Activated CD4-positive, alpha-beta memory T cell treated with anti-CD3 and anti-CD28 coated beads for 36 hours (primary cell): ENCODE results near the gene OGFOD3. TPM values are rescaled to one million over a fixed set of nuclear protein-coding genes. Genes with fewer than 3 reads are reported as not detected.
"Not testable (repeated sequence)": the region's sequence is repeated elsewhere in the genome, so short reads cannot be mapped to it uniquely, and the experiment has no call there.

Experiments
- CTCF ChIA-PET: fragments of 350-600 bp; sonication (Branson Sonifier 250); formaldehyde crosslinking; loops from one replicate; lab custom pipeline; 2021; ENCODE audit warnings: antibody characterized with exemption, inconsistent platforms; lab: Charles Lee
- POLR2A ChIA-PET: fragments of 350-600 bp; sonication (Branson Sonifier 250); formaldehyde crosslinking; loops from one replicate; lab custom pipeline; 2021; ENCODE audit warnings: antibody characterized with exemption; lab: Charles Lee
- DNase-seq: peaks from one replicate; pipeline ENCODE4 v3.0.0-alpha.2; 2020
- H3K27ac Mint-ChIP-seq: one replicate; pipeline ENCODE4 v1.8.0; 2021; ENCODE audit warnings: mixed read lengths
- H3K27me3 Mint-ChIP-seq: one replicate; pipeline ENCODE4 v1.8.0; 2021; ENCODE audit warnings: mixed read lengths
- H3K36me3 Mint-ChIP-seq: one replicate; pipeline ENCODE4 v1.8.0; 2021; ENCODE audit warnings: mixed read lengths
- H3K4me1 Mint-ChIP-seq: one replicate; pipeline ENCODE4 v1.8.0; 2021; ENCODE audit warnings: low read depth, mixed read lengths
- H3K4me3 Mint-ChIP-seq: one replicate; pipeline ENCODE4 v1.8.0; 2021; ENCODE audit warnings: mild to moderate bottlenecking, mixed read lengths
- H3K9me3 Mint-ChIP-seq: one replicate; pipeline ENCODE4 v1.8.0; 2021; ENCODE audit warnings: mixed read lengths
- intact Hi-C: fragments of 100-400 bp; cut with micrococcal nuclease; formaldehyde crosslinking; loops from one replicate; pipeline ENCODE4 v1.15.1; 2023
- total RNA-seq, 2 experiments: library from RNA; stranded (reverse); gene quantifications; one replicate each; pipeline ENCODE4 v1.2.3, GENCODE V29; 2021

The OGFOD3 gene
- total RNA-seq, result 10 to 100 TPM; 29.7 to 32.2 TPM

- peaks cover 29% of the 10 kb centered on the region for H3K4me1 Mint-ChIP-seq
- ChIA-PET CTCF (interaction anchor here (1.1 to 2.2 kb wide), 4 partner anchors 67 to 182 kb away, joined by 4 to 8 read pairs (median 6); no protein-coding TSS in a partner anchor), POLR2A (interaction anchor here (1.0 to 1.9 kb wide), 2 partner anchors 31 to 120 kb away, joined by 4 to 7 read pairs; no protein-coding TSS in a partner anchor)
- peaks cover 13% of the 10 kb centered on the region for H3K36me3 Mint-ChIP-seq
- no peaks in the 10 kb centered on the region for H3K9me3 Mint-ChIP-seq
- H3K4me3 Mint-ChIP-seq, result peak within 1 kb of the TSS; percentile 79
- peak within 1 kb of the TSS; percentile 78 for H3K27ac Mint-ChIP-seq
- no peaks in the 10 kb centered on the region for H3K27me3 Mint-ChIP-seq
- intact Hi-C loops, result loop anchor here (1.0 to 10.0 kb wide), 4 partner anchors 31 to 383 kb away; partner anchors contain the start of genes DCXR, NARF and RAC3
- peak; percentile 87 for DNase-seq
Observed at GRCh38 chr17:82418001-82418986, at the start of gene OGFOD3, which contains the start of gene HEXD. Gene OGFOD3, minus strand, starts transcription at chr17:82418586. Its CDS starts 101 bp downstream, at chr17:82418485. Gene HEXD, plus strand, starts transcription at chr17:82418347. Its CDS starts 1,453 bp downstream, at chr17:82419800.

- intact Hi-C loops, result no loop called here
- no peaks in the 10 kb centered on the region for H3K9me3 Mint-ChIP-seq
- H3K4me1 Mint-ChIP-seq, result peaks cover 33% of the 10 kb centered on the region
- H3K4me3 Mint-ChIP-seq, result no peak overlapping the region
- H3K27me3 Mint-ChIP-seq, result no peaks in the 10 kb centered on the region
- peak overlapping the region; percentile 21 for H3K27ac Mint-ChIP-seq
- peak; percentile 54 for DNase-seq
- POLR2A ChIA-PET, result no interaction called here
- CTCF ChIA-PET, result no interaction called here
- peaks cover 68% of the 10 kb centered on the region for H3K36me3 Mint-ChIP-seq
Observed at GRCh38 chr17:82465023-82465603, 46.7 kb upstream of the OGFOD3 start.

GRCh38 chr17:82464567-82464929 is 46.2 kb upstream of the OGFOD3 start:
- POLR2A ChIA-PET, result interaction anchor here (1.4 kb wide), 1 partner anchor 15 kb away, joined by 3 read pairs; no protein-coding TSS in a partner anchor
- peaks cover 33% of the 10 kb centered on the region for H3K4me1 Mint-ChIP-seq

GRCh38 chr17:82463925-82464566 is 45.7 kb upstream of the OGFOD3 start:
- ChIA-PET CTCF (no interaction called here), POLR2A (interaction anchor here (0.6 to 1.4 kb wide), 2 partner anchors 13 to 14 kb away, joined by 3 read pairs; no protein-coding TSS in a partner anchor)
- Mint-ChIP-seq H3K27ac (no peak overlapping the region), H3K4me1 (peaks cover 37% of the 10 kb centered on the region), H3K9me3 (no peaks in the 10 kb centered on the region), H3K27me3 (no peaks in the 10 kb centered on the region), H3K36me3 (peaks cover 65% of the 10 kb centered on the region), H3K4me3 (no peak overlapping the region)
- intact Hi-C loops, result no loop called here
- no peak for DNase-seq

More at GRCh38 chr17:82464567-82464929, 46.2 kb upstream of the OGFOD3 start:
- Mint-ChIP-seq H3K27ac (peak overlapping the region; percentile 21), H3K27me3 (no peaks in the 10 kb centered on the region), H3K4me3 (no peak overlapping the region), H3K9me3 (no peaks in the 10 kb centered on the region), H3K36me3 (peaks cover 65% of the 10 kb centered on the region)
- no peak for DNase-seq
- CTCF ChIA-PET, result no interaction called here
- intact Hi-C loops, result no loop called here

- H3K27ac Mint-ChIP-seq, result peak overlapping the region; percentile 0
- no peak overlapping the region for H3K4me3 Mint-ChIP-seq
- no peaks in the 10 kb centered on the region for H3K27me3 Mint-ChIP-seq
- peaks cover 61% of the 10 kb centered on the region for H3K36me3 Mint-ChIP-seq
- H3K9me3 Mint-ChIP-seq, result no peaks in the 10 kb centered on the region
- CTCF ChIA-PET, result no interaction called here
- POLR2A ChIA-PET, result interaction anchor here (0.6 to 1.4 kb wide), 2 partner anchors 12 to 14 kb away, joined by 3 read pairs; no protein-coding TSS in a partner anchor
- no peak for DNase-seq
- intact Hi-C loops, result no loop called here
- peaks cover 33% of the 10 kb centered on the region for H3K4me1 Mint-ChIP-seq
Observed at GRCh38 chr17:82463391-82463790, 45.0 kb upstream of the OGFOD3 start.

GRCh38 chr17:82461827-82462524 is 43.6 kb upstream of the OGFOD3 start:
- CTCF ChIA-PET, result no interaction called here
- Mint-ChIP-seq H3K27me3 (no peaks in the 10 kb centered on the region), H3K9me3 (no peaks in the 10 kb centered on the region), H3K36me3 (peaks cover 56% of the 10 kb centered on the region), H3K4me3 (no peak overlapping the region), H3K4me1 (peaks cover 42% of the 10 kb centered on the region), H3K27ac (peak overlapping the region; percentile 57)
- POLR2A ChIA-PET, result no interaction called here
- intact Hi-C loops, result no loop called here
- no peak for DNase-seq

GRCh38 chr17:82459936-82460335 is 41.5 kb upstream of the OGFOD3 start:
- peaks cover 48% of the 10 kb centered on the region for H3K4me1 Mint-ChIP-seq
- DNase-seq, H3K27me3 Mint-ChIP-seq, H3K27ac Mint-ChIP-seq, H3K9me3 Mint-ChIP-seq, H3K4me3 Mint-ChIP-seq: not testable (repeated sequence)
- POLR2A ChIA-PET, result interaction anchor here (3.1 kb wide), 1 partner anchor 11 kb away, joined by 22 read pairs; no protein-coding TSS in a partner anchor
- H3K36me3 Mint-ChIP-seq, result peaks cover 44% of the 10 kb centered on the region
- intact Hi-C loops, result loop anchor here (2.0 to 10.0 kb wide), 4 partner anchors 37 to 365 kb away; partner anchors contain the start of genes FASN and FOXK2
- CTCF ChIA-PET, result interaction anchor here (0.8 kb wide), 1 partner anchor 35 kb away, joined by 3 read pairs; no protein-coding TSS in a partner anchor

GRCh38 chr17:82458885-82459424 is 40.6 kb upstream of the OGFOD3 start:
- ChIA-PET POLR2A (interaction anchor here (3.1 kb wide), 1 partner anchor 10 kb away, joined by 22 read pairs; no protein-coding TSS in a partner anchor), CTCF (no interaction called here)
- H3K27ac Mint-ChIP-seq, result peak overlapping the region; percentile 80
- peak overlapping the region; percentile 78 for H3K4me3 Mint-ChIP-seq
- H3K27me3 Mint-ChIP-seq, result no peaks in the 10 kb centered on the region
- DNase-seq, result peak; percentile 46
- no peaks in the 10 kb centered on the region for H3K9me3 Mint-ChIP-seq
- H3K4me1 Mint-ChIP-seq, result peaks cover 41% of the 10 kb centered on the region
- H3K36me3 Mint-ChIP-seq, result peaks cover 34% of the 10 kb centered on the region
- intact Hi-C loops, result loop anchor here (1.0 to 10.0 kb wide), 6 partner anchors 9 to 364 kb away; partner anchors contain the start of genes CYBC1, FASN, FOXK2 and HEXD

GRCh38 chr17:82458179-82458884 is 39.9 kb upstream of the OGFOD3 start, which contains the start of gene NARF:
Gene NARF, plus strand, starts transcription at chr17:82458741. Its CDS starts 63 bp downstream, at chr17:82458804.
- intact Hi-C loops, result loop anchor here (1.0 to 10.0 kb wide), 6 partner anchors 8 to 364 kb away; partner anchors contain the start of genes CYBC1, FASN, FOXK2 and HEXD
- Mint-ChIP-seq H3K27me3 (no peaks in the 10 kb centered on the region), H3K4me1 (peaks cover 40% of the 10 kb centered on the region)

GRCh38 chr17:82457929-82458178 is 39.5 kb upstream of the OGFOD3 start:
- peaks cover 43% of the 10 kb centered on the region for H3K4me1 Mint-ChIP-seq
- no peak for DNase-seq
- CTCF ChIA-PET, result interaction anchor here (0.9 to 1.3 kb wide), 2 partner anchors 11 to 36 kb away, joined by 3 to 4 read pairs; no protein-coding TSS in a partner anchor
- H3K36me3 Mint-ChIP-seq, result peaks cover 25% of the 10 kb centered on the region
- H3K27me3 Mint-ChIP-seq, result no peaks in the 10 kb centered on the region
- H3K9me3 Mint-ChIP-seq, result no peaks in the 10 kb centered on the region
- intact Hi-C loops, result loop anchor here (1.0 to 10.0 kb wide), 6 partner anchors 8 to 363 kb away; partner anchors contain the start of genes CYBC1, FASN, FOXK2 and HEXD
- peak overlapping the region; percentile 97 for H3K27ac Mint-ChIP-seq
- POLR2A ChIA-PET, result interaction anchor here (1.2 to 3.1 kb wide), 4 partner anchors 9 to 61 kb away, joined by 4 to 22 read pairs (median 8); partner anchors contain the start of gene FOXK2
- H3K4me3 Mint-ChIP-seq, result peak overlapping the region; percentile 78

More at GRCh38 chr17:82458179-82458884, 39.9 kb upstream of the OGFOD3 start, which contains the start of gene NARF:
- H3K9me3 Mint-ChIP-seq, result no peaks in the 10 kb centered on the region
- DNase-seq, result peak; percentile 97
- ChIA-PET POLR2A (interaction anchor here (1.2 to 3.1 kb wide), 4 partner anchors 9 to 61 kb away, joined by 4 to 22 read pairs (median 8); partner anchors contain the start of gene FOXK2), CTCF (interaction anchor here (1.3 kb wide), 1 partner anchor 12 kb away, joined by 4 read pairs; no protein-coding TSS in a partner anchor)
- peak within 1 kb of the TSS; percentile 97 for H3K27ac Mint-ChIP-seq
- H3K4me3 Mint-ChIP-seq, result peak within 1 kb of the TSS; percentile 78
- H3K36me3 Mint-ChIP-seq, result peaks cover 30% of the 10 kb centered on the region
